Tibial nerve (tissue), 3 donors: ENCODE results near the gene BMP7.

ENCODE experiments used
- CTCF ChIP-seq, 5 experiments: fragments of 200-600 bp in 3 of 5; fragments of 450-650 bp in 2 of 5; sonication (generic) in 3 of 5; IDR thresholded peaks; one replicate each; pipeline ENCODE4 v1.5.1; 2016 to 2019; ENCODE audit warnings: antibody characterized with exemption in 5 of 5, mild to moderate bottlenecking in 3 of 5, moderate library complexity in 2 of 5
- POLR2A ChIP-seq, 2 donors: fragments of 450-650 bp; IDR thresholded peaks; one replicate each; pipeline ENCODE4 v1.6.1; 2017; ENCODE audit warnings: antibody characterized with exemption in 2 of 2, mild to moderate bottlenecking in 2 of 2, moderate library complexity in 2 of 2

GRCh38 chr20:57131077-57131476 is 135.4 kb downstream of the BMP7 start:
- TF ChIP-seq POLR2A (IDR thresholded peaks at IDR 0.05): no peak
- TF ChIP-seq CTCF (IDR thresholded peaks at IDR 0.05): no peak
